ENCODE data around the gene GPR21. TPM values are rescaled to one million over a fixed set of nuclear protein-coding genes. Genes with fewer than 3 reads are reported as not detected.

GPR21 gene
- total and polyA plus RNA-seq, 2 of the 13 experiments (the other 11 are each of a cell fraction or from before 2014, with no cell fraction given): 0.29 to 0.32 TPM

DNA sequence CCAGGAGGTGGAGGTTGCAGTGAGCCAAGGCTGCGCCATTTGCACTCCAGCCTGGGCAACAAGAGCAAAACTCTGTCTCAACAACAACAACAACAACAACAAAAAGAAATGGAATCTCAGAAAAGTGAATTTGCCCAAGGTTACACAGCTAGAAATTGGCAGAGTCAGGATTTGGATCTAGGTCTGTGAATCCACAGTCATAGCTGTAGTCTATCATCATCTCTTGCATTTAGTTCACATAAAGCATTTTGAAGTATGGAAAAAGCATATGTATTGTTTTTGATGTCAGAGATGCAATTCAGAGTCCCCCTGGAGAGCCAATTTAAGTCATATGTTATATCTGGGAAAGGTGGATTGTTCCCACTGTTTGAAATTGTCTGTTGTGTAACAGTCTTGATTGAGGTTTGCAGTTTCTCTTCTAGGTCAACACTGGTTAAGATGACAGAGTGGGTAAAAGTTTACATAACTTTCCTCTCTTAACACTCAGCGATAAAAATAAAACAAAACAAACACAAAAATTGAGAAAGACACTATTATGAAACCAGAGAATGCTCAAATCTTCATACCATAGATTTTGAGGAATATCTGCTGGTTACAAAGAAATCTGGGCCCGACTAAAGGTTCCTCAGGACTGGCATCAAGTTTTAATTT is 21.5 kb upstream of the GPR21 start (continued):
- TF ChIP-seq DNMT1 (CRISPR knock-in tag; IDR thresholded peaks at IDR 0.05): no peak
- peak; percentile 65; the same call in 1 of the 2 replicates for TF ChIP-seq ZNF331 (CRISPR knock-in tag; IDR thresholded peaks at IDR 0.05)
- no peak for TF ChIP-seq TGIF2 (CRISPR knock-in tag; IDR thresholded peaks at IDR 0.05)
- TF ChIP-seq AGO2 (optimal IDR thresholded peaks at IDR 0.05; ENCODE audit: low read depth, low read length): no peak
- TF ChIP-seq ZNF441 (CRISPR knock-in tag; IDR thresholded peaks at IDR 0.05; ENCODE audit: borderline replicate concordance): no peak
- TF ChIP-seq SP1 (IDR thresholded peaks at IDR 0.05): no peak
- no peak for TF ChIP-seq SP1 (CRISPR knock-in tag; IDR thresholded peaks at IDR 0.05)
- TF ChIP-seq ZNF343 (CRISPR knock-in tag; IDR thresholded peaks at IDR 0.05): no peak
- TF ChIP-seq TCF7L2 (IDR thresholded peaks at IDR 0.05; ENCODE audit: low read depth, low read length): no peak
- TF ChIP-seq REL (CRISPR knock-in tag; conservative IDR thresholded peaks at IDR 0.05): no peak
- TF ChIP-seq, protein P1, sequence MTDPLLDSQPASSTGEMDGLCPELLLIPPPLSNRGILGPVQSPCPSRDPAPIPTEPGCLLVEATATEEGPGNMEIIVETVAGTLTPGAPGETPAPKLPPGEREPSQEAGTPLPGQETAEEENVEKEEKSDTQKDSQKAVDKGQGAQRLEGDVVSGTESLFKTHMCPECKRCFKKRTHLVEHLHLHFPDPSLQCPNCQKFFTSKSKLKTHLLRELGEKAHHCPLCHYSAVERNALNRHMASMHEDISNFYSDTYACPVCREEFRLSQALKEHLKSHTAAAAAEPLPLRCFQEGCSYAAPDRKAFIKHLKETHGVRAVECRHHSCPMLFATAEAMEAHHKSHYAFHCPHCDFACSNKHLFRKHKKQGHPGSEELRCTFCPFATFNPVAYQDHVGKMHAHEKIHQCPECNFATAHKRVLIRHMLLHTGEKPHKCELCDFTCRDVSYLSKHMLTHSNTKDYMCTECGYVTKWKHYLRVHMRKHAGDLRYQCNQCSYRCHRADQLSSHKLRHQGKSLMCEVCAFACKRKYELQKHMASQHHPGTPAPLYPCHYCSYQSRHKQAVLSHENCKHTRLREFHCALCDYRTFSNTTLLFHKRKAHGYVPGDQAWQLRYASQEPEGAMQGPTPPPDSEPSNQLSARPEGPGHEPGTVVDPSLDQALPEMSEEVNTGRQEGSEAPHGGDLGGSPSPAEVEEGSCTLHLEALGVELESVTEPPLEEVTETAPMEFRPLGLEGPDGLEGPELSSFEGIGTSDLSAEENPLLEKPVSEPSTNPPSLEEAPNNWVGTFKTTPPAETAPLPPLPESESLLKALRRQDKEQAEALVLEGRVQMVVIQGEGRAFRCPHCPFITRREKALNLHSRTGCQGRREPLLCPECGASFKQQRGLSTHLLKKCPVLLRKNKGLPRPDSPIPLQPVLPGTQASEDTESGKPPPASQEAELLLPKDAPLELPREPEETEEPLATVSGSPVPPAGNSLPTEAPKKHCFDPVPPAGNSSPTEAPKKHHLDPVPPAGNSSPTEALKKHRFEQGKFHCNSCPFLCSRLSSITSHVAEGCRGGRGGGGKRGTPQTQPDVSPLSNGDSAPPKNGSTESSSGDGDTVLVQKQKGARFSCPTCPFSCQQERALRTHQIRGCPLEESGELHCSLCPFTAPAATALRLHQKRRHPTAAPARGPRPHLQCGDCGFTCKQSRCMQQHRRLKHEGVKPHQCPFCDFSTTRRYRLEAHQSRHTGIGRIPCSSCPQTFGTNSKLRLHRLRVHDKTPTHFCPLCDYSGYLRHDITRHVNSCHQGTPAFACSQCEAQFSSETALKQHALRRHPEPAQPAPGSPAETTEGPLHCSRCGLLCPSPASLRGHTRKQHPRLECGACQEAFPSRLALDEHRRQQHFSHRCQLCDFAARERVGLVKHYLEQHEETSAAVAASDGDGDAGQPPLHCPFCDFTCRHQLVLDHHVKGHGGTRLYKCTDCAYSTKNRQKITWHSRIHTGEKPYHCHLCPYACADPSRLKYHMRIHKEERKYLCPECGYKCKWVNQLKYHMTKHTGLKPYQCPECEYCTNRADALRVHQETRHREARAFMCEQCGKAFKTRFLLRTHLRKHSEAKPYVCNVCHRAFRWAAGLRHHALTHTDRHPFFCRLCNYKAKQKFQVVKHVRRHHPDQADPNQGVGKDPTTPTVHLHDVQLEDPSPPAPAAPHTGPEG (CRISPR knock-in tag; IDR thresholded peaks at IDR 0.05): no peak
- TF ChIP-seq CBFB (CRISPR knock-in tag; IDR thresholded peaks at IDR 0.05): peak; percentile 49; the same call in 1 of the 2 replicates
- TF ChIP-seq FOXP1 (IDR thresholded peaks at IDR 0.05): no peak
- TF ChIP-seq FOXP1 (CRISPR knock-in tag; IDR thresholded peaks at IDR 0.05): peak; percentile 70
- 0 out of 2 replicates have a peak, but pooled peaks have one; percentile 21 for TF ChIP-seq ERF (CRISPR knock-in tag; IDR thresholded peaks at IDR 0.05)
- TF ChIP-seq ZNF34 (CRISPR knock-in tag; IDR thresholded peaks at IDR 0.05; ENCODE audit: borderline replicate concordance): no peak
- no peak for TF ChIP-seq TSC22D2 (CRISPR knock-in tag; IDR thresholded peaks at IDR 0.05; ENCODE audit: borderline replicate concordance)
- TF ChIP-seq PRPF4 (IDR thresholded peaks at IDR 0.05; ENCODE audit: low read depth, low read length, poor library complexity, severe bottlenecking): no peak
- TF ChIP-seq ZBTB3 (CRISPR knock-in tag; IDR thresholded peaks at IDR 0.05; ENCODE audit: borderline replicate concordance, low read depth): no peak
- no peak for TF ChIP-seq ZNF12 (CRISPR knock-in tag; IDR thresholded peaks at IDR 0.05)
- TF ChIP-seq ZSCAN9 (CRISPR knock-in tag; IDR thresholded peaks at IDR 0.05; ENCODE audit: borderline replicate concordance): peak; percentile 64; the same call in 1 of the 2 replicates
- no peak for TF ChIP-seq THYN1 (CRISPR knock-in tag; IDR thresholded peaks at IDR 0.05; ENCODE audit: borderline replicate concordance, low read depth)
- TF ChIP-seq YEATS4 (CRISPR knock-in tag; IDR thresholded peaks at IDR 0.05; ENCODE audit: borderline replicate concordance): no peak
- TF ChIP-seq, protein P2, sequence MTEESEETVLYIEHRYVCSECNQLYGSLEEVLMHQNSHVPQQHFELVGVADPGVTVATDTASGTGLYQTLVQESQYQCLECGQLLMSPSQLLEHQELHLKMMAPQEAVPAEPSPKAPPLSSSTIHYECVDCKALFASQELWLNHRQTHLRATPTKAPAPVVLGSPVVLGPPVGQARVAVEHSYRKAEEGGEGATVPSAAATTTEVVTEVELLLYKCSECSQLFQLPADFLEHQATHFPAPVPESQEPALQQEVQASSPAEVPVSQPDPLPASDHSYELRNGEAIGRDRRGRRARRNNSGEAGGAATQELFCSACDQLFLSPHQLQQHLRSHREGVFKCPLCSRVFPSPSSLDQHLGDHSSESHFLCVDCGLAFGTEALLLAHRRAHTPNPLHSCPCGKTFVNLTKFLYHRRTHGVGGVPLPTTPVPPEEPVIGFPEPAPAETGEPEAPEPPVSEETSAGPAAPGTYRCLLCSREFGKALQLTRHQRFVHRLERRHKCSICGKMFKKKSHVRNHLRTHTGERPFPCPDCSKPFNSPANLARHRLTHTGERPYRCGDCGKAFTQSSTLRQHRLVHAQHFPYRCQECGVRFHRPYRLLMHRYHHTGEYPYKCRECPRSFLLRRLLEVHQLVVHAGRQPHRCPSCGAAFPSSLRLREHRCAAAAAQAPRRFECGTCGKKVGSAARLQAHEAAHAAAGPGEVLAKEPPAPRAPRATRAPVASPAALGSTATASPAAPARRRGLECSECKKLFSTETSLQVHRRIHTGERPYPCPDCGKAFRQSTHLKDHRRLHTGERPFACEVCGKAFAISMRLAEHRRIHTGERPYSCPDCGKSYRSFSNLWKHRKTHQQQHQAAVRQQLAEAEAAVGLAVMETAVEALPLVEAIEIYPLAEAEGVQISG (CRISPR knock-in tag; IDR thresholded peaks at IDR 0.05): no peak
- no peak for TF ChIP-seq ZNF747 (CRISPR knock-in tag; IDR thresholded peaks at IDR 0.05; ENCODE audit: borderline replicate concordance)
